Muscle layer of duodenum (tissue), 2 donors: ENCODE results near the gene SH3RF3.

ENCODE experiments used
- H3K27ac ChIP-seq: one replicate; pipeline ENCODE4 v1.7.0; 2013; ENCODE audit warnings: mild to moderate bottlenecking, low read length
- H3K27me3 ChIP-seq: one replicate; pipeline ENCODE4 v1.7.0; 2013; ENCODE audit warnings: low read depth, mild to moderate bottlenecking, control low read depth, low read length
- H3K36me3 ChIP-seq, 2 donors: one replicate each; pipeline ENCODE4 v1.7.0; 2013; ENCODE audit warnings: low read length in 2 of 2, control low read depth in 1 of 2, mild to moderate bottlenecking in 1 of 2; ENCODE audit not compliant: insufficient read depth in 2 of 2, control insufficient read depth in 1 of 2
- H3K4me1 ChIP-seq, 2 donors: one replicate each; pipeline ENCODE4 v1.7.0; 2013; ENCODE audit warnings: low read length in 2 of 2, mild to moderate bottlenecking in 2 of 2, control low read depth in 1 of 2, moderate library complexity in 1 of 2; ENCODE audit not compliant: insufficient read depth in 2 of 2, control insufficient read depth in 1 of 2
- H3K4me3 ChIP-seq, 2 donors: one replicate each; pipeline ENCODE4 v1.7.0; 2013; ENCODE audit warnings: low read length in 2 of 2, low read depth in 1 of 2, mild to moderate bottlenecking in 1 of 2
- H3K9me3 ChIP-seq, 2 donors: one replicate each; pipeline ENCODE4 v1.7.0; 2013; ENCODE audit warnings: low read length in 2 of 2, control low read depth in 1 of 2, mild to moderate bottlenecking in 1 of 2; ENCODE audit not compliant: control insufficient read depth in 1 of 2
- donor health status: healthy.

Gene SH3RF3

GRCh38 chr2:109141006-109141600 lies 12.1 kb downstream of the SH3RF3 start:
- Histone ChIP-seq H3K36me3 (no peaks in the 10 kb centered on the region), H3K27ac (no peak overlapping the region), H3K9me3 (no peaks in the 10 kb centered on the region), H3K4me3 (no peak overlapping the region), H3K27me3 (no peaks in the 10 kb centered on the region), H3K4me1 (peaks cover 0 to under 1% of the 10 kb centered on the region in 2 donors)

- no peaks in the 10 kb centered on the region for H3K36me3 ChIP-seq
- H3K4me1 ChIP-seq = no peaks in the 10 kb centered on the region
- H3K27me3 ChIP-seq = no peaks in the 10 kb centered on the region
- H3K4me3 ChIP-seq = no peak overlapping the region
- H3K27ac ChIP-seq = no peak overlapping the region
- H3K9me3 ChIP-seq = no peaks in the 10 kb centered on the region
These were observed 12.8 kb downstream of the SH3RF3 start for GRCh38 chr2:109141727-109142283.

GRCh38 chr2:109142416-109143210 lies 13.6 kb downstream of the SH3RF3 start:
- Histone ChIP-seq H3K27ac (no peak overlapping the region), H3K4me1 (no peaks in the 10 kb centered on the region), H3K9me3 (no peaks in the 10 kb centered on the region), H3K27me3 (no peaks in the 10 kb centered on the region), H3K4me3 (no peak overlapping the region), H3K36me3 (no peaks in the 10 kb centered on the region)

GRCh38 chr2:109143214-109144187 lies 14.5 kb downstream of the SH3RF3 start:
- H3K4me1 ChIP-seq = no peaks in the 10 kb centered on the region
- H3K27ac ChIP-seq = no peak overlapping the region
- H3K36me3 ChIP-seq = no peaks in the 10 kb centered on the region
- no peaks in the 10 kb centered on the region for H3K27me3 ChIP-seq
- H3K4me3 ChIP-seq = no peak overlapping the region
- H3K9me3 ChIP-seq = no peaks in the 10 kb centered on the region

- no peak overlapping the region for H3K27ac ChIP-seq
- no peaks in the 10 kb centered on the region for H3K27me3 ChIP-seq
- H3K4me3 ChIP-seq = no peak overlapping the region
- no peaks in the 10 kb centered on the region for H3K4me1 ChIP-seq
- no peaks in the 10 kb centered on the region for H3K36me3 ChIP-seq
- no peaks in the 10 kb centered on the region for H3K9me3 ChIP-seq
These were observed 15.3 kb downstream of the SH3RF3 start for GRCh38 chr2:109144271-109144670.

DNA sequence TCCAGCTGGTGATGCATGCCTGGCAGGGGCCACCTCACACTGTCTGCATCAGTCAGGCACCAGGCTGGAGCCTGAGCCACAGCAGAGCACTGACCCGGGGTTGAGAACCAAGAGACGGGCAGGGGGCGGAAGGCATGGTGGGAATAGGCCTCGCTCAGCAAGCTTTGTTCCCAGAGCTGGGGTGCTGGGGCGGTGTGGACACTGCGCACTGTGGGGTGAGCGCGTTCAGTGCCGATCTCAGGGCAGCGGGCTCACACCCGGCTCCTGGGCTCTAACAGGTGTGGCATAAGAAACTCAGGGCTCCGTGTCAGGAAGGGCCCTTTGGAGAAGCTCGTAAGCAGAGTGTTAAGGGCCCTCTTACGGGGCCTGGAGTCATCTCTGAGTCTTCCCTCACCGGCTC lies 15.7 kb downstream of the SH3RF3 start:
- Histone ChIP-seq H3K9me3 (no peaks in the 10 kb centered on the region), H3K4me1 (no peaks in the 10 kb centered on the region), H3K27ac (no peak overlapping the region), H3K27me3 (no peaks in the 10 kb centered on the region), H3K4me3 (no peak overlapping the region), H3K36me3 (no peaks in the 10 kb centered on the region)

DNA sequence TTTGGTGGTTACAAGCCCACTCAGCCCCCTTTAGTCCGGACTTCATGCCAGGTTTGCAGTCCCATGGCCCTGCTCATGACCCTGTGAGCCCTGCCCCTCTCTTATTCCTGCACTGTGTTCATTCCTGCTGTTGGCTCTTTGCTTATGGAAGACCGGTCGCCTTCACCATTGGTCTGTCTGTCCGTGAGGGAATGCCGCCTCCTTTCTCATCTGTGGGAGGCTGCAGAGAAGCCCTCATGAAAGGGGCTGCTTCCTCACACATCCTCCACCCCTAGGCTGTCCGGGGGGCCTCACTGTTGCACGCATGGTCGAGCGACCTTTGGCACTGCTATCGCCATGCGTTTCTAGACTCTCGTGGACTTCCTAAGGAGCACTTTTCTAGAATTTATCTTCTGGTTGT lies 16.3 kb downstream of the SH3RF3 start:
- H3K27me3 ChIP-seq = no peaks in the 10 kb centered on the region
- no peaks in the 10 kb centered on the region for H3K4me1 ChIP-seq
- no peak overlapping the region for H3K4me3 ChIP-seq
- no peak overlapping the region for H3K27ac ChIP-seq
- H3K36me3 ChIP-seq = no peaks in the 10 kb centered on the region
- no peaks in the 10 kb centered on the region for H3K9me3 ChIP-seq

DNA sequence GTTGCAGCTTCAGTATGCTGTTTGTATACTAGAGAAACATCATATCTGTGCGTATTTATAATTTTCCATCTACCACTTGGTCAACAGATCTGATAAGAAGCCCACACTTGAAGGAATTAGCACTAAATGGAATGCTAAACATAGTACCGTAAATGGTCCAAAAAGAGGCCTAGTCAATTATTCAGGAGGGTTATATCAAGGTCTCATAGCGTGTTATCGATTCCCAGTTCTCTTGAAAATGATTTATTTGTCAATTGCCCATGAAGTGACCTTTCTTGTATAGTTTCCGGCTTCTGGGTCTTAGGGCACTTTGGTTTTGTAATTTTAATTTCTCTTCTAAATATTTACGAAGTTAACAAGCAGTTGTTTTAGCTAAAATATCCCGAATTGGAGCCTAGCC lies 18.4 kb downstream of the SH3RF3 start:
- H3K9me3 ChIP-seq = no peaks in the 10 kb centered on the region
- H3K4me1 ChIP-seq = no peaks in the 10 kb centered on the region
- H3K27me3 ChIP-seq = no peaks in the 10 kb centered on the region
- H3K36me3 ChIP-seq = no peaks in the 10 kb centered on the region
- no peak overlapping the region for H3K27ac ChIP-seq
- H3K4me3 ChIP-seq = no peak overlapping the region

DNA sequence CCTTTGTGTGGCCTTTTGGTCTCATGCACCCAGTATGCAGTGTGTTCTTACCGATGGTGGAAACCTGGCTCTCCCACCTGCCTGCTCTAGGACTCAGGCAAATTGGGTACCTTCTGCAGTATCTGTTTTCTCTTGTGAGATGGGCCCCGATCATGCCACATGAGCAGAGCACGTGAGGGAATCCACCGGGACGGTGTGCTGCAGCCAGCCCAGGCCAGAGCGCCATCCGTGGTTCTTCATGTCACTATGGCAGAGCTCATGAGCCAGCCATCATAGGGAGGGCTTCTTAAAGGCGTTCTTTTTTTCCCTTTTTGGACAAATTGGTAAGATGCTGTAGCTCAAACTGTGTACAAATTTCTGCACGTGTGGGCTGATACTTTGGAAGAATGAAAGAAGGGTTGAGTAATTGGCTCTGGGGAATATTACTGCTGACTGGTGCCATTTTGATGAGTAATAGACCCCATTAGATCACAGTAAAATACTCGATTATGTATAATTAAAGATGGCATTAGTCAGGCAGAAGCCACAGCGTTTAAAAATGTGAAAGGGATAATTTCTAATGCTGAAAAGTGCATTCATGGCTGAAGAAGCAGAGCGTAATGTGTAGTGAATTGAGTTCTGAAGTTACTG lies 19.2 kb downstream of the SH3RF3 start:
- Histone ChIP-seq H3K36me3 (no peaks in the 10 kb centered on the region), H3K9me3 (no peaks in the 10 kb centered on the region), H3K4me1 (no peaks in the 10 kb centered on the region), H3K27ac (no peak overlapping the region), H3K4me3 (no peak overlapping the region), H3K27me3 (no peaks in the 10 kb centered on the region)

- H3K27ac ChIP-seq = no peak overlapping the region
These were observed 20.1 kb downstream of the SH3RF3 start for GRCh38 chr2:109148991-109149645.

More at GRCh38 chr2:109148991-109149645, 20.1 kb downstream of the SH3RF3 start:
- no peak overlapping the region for H3K4me3 ChIP-seq
- no peaks in the 10 kb centered on the region for H3K36me3 ChIP-seq
- no peaks in the 10 kb centered on the region for H3K4me1 ChIP-seq
- H3K9me3 ChIP-seq = no peaks in the 10 kb centered on the region
- H3K27me3 ChIP-seq = no peaks in the 10 kb centered on the region
